ENCODE results near the gene LDLRAD3.

LDLRAD3 gene

DNA sequence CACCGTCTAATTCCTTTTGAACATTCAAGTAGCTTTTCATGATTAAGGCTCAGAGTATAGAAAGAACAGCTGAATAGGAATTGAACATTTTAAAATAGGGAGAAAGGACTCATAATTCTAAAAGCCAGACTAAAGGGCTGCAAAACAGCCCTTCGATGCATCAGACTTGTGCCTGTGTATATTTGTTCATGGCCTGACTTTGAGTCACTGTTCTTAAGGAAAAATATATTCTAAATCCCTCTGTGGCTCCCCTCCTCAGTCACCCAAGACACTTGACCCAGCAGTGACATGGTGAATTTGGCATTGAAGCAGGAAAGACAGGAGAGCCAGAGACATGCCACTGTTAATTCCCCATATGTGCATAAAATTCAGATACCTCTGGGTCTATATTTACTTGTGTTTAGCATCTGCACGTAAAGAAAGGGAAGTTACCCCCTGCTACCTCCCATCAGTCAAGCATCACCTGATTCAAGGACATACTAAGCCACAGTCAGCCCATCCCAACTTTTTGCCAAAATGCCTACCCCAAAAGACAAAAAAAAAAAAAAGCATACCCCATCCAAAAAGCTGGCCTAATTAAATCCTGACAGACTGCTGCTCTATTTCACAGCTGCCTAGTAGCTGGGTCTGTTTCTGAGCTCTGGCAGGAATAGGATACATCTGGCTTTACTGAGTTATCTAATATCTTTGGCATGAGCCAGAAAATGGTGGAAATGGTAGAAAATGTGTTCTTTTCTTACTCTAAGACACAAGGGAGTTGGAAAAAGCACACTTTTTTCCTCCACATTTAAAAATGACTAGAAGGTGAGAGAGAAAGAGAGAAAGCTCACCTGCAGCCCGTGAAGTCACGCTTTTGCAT is 251.9 kb downstream of the LDLRAD3 start:
- in situ Hi-C loops (cut with MboI; ENCODE audit: low pct_unique_long_range_greater_than_20kb, low sequenced_read_pairs), result no loop called here
- no peak for DNase-seq

DNA sequence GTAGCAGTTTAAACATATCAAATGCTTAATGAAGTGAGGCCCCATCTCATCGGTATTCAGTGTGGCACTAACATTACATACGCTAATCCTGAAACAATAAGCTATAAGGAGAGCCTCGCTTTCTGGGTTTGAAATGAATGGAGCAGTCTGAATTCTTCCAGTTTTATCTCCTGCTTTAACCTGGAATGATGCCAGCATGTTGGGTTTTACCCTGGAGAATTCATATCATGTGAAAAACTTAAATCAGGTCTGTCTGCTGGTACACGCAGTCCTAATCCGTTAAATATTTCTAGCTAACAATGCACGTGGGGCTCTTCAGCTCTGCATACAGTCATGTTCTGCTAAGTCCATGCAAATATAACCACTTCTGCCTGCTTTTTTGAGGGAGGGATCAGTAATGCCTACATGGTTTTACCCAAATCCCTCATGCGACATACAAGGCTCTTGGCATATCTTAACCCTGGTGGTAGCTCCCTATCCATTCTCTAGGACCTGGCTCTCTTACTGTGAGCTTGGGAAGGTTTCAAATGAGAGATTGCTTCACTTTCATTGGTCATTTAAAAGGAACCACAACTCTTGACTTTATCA is 252.6 kb downstream of the LDLRAD3 start:
- in situ Hi-C loops (cut with MboI; ENCODE audit: low pct_unique_long_range_greater_than_20kb, low sequenced_read_pairs), result no loop called here
- no peak for DNase-seq

DNA sequence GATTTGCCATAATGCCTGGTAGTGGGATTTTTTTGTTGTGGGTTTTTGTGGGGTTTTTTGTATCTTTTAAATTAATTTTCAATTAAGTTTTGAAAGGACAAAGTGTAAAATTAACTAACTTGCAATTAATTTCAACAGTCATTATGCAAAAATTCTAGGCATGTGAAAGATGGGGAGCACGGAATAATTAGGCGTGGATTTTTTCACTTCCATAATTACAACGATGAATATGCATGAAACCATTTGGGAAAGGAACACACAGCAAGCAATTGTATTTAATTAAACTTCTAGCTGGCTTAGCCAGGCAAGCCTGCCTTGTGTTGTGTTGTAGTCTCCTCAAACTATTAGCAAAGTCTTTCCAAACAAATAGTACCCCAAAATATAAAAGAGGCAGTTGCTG is 257.5 kb downstream of the LDLRAD3 start:
- in situ Hi-C loops (cut with MboI; ENCODE audit: low pct_unique_long_range_greater_than_20kb, low sequenced_read_pairs), result no loop called here
- no peak for DNase-seq

DNA sequence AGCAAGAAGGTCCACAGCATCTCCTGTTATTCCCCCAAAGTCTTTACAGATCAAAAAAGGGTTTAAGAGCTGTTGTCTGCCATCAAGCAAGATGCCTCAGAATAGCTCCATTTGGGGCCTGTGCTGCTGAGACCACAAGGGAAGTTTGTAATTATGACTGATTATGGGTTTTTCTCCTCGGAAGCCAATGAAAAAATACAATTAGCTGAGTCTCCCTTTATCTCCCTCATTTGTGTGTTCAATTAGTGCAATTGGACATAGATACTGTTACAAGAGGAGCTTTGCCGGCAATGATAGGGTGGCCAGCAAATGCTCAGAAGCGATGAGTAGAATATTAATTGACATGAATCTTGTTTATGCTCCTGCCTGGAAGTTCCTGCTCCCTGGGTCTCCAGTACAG is 261.7 kb downstream of the LDLRAD3 start:
- no peak for DNase-seq
- in situ Hi-C loops (cut with MboI; ENCODE audit: low pct_unique_long_range_greater_than_20kb, low sequenced_read_pairs), result no loop called here

DNA sequence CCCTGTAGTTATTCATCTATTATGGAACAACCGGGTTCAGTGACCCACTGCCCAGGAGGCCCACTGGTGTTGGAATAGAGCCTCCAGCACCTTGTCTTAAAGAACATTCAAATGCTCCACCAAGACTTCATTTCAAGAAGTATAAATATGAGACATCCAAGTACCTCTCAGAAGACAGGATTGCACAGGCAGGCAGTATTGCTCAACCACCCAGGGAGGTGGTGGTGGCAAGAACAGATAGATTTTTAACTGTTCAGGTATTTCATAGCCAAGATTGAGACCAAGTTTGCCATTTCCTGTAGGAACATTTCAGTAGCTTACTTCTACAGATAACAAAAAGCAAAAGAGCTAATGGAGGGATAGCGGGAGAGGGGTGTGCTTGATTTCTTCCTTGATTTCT is 266.7 kb downstream of the LDLRAD3 start:
- DNase-seq, result no peak
- in situ Hi-C loops (cut with MboI; ENCODE audit: low pct_unique_long_range_greater_than_20kb, low sequenced_read_pairs), result no loop called here

DNA sequence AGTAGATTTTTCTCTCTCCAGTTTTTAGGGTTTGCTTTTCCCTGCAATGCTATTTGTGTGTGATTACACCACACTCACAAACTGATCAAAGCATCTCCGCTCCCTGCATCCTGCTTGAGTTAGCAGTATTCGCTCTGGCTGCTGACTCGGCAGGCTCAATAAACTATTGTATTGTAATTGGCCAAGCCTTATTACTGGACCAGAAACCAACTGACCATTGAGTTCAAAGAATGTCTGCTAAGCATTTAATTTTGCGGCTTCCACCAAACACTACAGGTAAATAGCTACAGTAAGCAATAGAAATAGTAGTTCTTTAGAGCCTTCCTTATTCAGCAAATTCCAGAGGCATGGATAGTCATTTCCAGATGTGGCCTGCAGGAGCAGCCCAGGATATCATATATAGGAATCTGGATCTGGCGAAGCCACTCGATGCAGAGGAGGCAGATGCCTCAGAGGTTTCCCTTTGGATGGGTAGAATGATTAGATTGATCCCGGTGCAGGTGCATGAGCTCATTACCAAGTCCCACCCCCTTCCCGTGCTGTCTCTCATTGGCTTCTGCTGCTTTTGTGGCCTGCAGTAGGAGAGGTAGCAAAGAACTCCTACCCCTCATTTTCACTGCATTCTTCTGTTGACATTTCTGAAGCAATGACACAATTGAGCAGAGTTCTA is 268.0 kb downstream of the LDLRAD3 start:
- DNase-seq, result no peak
- in situ Hi-C loops (cut with MboI; ENCODE audit: low pct_unique_long_range_greater_than_20kb, low sequenced_read_pairs), result no loop called here

DNA sequence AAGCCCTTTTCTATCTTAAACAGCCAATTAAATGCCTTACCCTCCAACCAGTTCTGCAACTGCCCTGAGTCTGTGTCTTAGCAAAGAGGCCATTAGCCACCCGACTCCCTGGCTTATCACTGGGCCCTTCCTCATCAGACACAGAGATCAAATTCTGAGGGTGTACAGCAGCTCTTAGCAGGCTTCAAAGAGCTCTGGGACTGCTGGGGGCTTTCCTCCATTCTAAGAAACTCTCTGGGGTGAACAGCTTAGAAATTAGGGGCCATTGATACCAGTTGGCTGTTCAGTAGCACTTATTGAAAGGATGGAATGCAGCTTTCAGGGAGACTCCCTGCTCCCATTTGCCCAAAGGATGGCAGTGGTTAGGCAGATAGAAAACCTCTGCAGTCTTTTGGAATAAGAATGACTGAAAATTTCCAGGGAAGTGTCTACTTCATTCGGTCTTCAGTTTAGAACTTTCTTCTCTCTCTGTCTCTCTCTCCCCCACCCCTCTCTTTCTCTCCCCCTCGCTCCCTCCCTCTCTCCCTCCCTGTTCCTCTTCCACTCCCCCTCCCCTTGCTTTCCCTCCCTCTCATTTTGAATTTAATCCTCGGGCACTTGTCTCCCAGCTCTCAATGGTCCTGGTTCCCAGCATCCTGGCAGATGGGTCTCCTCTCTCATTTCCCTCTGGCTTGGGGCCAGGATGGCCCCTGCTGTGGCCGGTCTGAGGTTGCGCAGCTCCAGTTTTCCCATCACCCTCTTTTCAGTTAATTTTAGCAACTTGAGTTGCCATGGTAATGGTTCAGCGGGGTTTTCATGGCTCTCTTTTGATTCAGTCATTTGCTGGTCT is 268.9 kb downstream of the LDLRAD3 start:
- no peak for DNase-seq
- in situ Hi-C loops (cut with MboI; ENCODE audit: low pct_unique_long_range_greater_than_20kb, low sequenced_read_pairs), result no loop called here

DNA sequence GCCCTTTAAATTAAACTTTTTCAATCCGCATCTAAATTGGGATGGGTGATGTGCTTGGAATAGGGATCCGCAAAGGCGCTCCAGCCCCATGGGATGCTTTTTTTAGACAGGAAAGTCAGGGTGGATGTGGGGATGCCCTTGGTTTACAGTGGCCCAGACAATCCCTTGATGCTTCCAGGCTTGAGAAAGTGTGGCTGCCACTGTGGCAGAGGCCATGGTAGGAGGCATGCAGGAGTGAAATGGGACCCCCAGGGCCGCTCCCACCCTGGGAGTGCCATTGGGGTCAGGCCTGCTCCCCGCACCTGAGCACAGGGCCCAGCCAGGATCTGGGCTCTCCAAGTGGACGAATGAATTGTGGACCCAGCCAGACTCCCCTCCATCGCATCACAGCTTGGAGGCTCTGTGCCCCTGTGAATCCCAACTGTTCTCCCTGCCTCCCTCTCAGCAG is 269.6 kb downstream of the LDLRAD3 start:
- in situ Hi-C loops (cut with MboI; ENCODE audit: low pct_unique_long_range_greater_than_20kb, low sequenced_read_pairs), result no loop called here
- no peak for DNase-seq

DNA sequence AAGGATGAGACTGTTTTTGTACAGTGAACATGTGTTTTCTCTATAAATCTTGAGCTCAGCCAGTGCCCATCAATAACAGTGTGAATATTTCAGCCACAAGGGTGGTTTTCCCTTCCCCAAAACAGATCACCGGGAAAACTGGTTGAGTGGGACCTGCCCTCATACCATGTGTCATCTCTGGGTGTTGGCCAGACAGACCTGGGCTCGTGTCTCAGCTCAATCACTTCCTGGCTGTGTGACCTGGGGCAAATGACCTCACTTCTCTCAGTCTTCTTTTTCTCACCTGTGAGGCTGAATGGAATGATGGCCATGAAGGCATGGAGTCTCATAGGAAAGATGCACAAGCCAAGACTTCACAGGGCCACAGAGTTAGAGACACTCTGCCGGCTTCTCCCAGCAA is 270.6 kb downstream of the LDLRAD3 start:
- in situ Hi-C loops (cut with MboI; ENCODE audit: low pct_unique_long_range_greater_than_20kb, low sequenced_read_pairs), result no loop called here
- no peak for DNase-seq

DNA sequence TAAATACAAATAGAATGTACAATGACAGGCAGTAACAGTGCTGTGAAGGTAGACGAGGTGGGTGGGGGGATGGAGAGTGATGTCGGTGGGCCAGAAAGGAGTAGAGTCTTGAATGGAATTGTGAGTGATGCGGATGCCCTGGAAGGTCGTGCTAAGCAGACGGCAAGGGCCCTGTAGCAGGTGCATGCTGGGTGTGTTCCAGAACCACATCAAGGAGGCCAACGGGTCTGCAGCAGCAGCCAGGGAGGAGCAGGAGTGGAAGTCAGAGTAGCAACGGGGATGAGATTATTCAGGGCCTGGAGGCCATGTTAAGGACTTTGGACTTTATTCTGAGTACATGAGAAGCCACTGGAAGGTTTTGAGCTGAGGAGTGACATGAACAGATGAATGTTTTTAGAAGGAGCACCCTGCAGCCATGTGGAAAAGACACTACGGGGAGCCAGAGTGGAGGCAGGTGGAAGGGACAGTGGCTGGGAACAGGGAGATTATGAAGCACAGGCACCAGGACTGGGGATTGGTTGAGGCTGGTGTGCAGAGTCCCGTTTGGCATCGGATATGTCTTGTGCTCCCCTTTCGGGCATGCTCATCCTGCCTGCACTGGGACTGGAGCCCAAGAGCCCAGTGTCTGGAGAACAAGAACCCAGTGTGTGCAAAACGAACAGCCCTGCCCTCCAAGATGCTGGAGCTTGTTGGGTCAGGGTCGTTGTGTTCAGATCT is 271.3 kb downstream of the LDLRAD3 start:
- in situ Hi-C loops (cut with MboI; ENCODE audit: low pct_unique_long_range_greater_than_20kb, low sequenced_read_pairs), result no loop called here

DNA sequence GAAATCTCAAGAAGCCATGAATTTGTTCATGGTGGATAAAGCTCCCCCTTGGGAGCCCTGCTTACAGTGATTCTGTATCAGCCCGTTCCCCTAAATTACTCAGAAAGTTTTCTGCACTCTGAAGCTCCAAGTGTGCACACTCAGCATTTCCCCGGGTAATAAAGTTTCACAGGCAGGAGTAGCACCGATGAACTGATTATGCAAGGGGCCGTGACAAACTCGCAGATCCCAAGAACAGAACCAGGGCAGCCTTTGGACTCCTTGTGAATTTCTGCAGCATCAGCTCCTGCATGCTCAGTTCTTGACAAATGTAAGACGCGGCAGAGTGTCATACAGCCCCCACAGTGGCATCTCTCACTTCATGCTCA is 271.8 kb downstream of the LDLRAD3 start:
- DNase-seq, result no peak
- in situ Hi-C loops (cut with MboI; ENCODE audit: low pct_unique_long_range_greater_than_20kb, low sequenced_read_pairs), result no loop called here

More for the DNA sequence above, 271.3 kb downstream of the LDLRAD3 start:
- no peak for DNase-seq

DNA sequence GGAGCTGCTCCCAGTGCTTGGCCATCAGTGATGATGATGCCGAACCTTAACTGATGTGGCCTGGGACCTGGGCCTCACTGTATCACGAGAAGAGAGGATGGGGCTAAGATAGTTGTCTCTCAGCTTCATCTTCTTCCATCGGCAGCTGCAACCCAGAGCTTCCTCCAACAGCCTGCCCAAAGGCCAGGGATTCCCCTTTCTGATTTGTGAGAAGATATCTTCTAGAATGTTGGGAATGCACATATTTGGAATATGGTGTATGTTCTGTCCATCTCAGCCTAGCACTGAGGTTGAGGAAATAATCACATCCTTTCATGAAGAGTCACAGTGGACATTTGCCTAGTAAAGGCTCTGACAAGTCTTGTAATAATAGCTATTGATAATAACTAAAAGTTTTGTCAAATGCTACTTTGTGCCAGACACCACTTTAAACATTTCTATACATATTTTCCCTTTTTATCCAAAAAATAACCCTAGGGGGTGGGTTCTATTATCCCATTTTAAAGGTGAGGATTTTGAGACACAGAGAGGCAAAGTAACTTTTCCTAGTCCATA is 272.3 kb downstream of the LDLRAD3 start:
- DNase-seq, result no peak
- in situ Hi-C loops (cut with MboI; ENCODE audit: low pct_unique_long_range_greater_than_20kb, low sequenced_read_pairs), result no loop called here

DNA sequence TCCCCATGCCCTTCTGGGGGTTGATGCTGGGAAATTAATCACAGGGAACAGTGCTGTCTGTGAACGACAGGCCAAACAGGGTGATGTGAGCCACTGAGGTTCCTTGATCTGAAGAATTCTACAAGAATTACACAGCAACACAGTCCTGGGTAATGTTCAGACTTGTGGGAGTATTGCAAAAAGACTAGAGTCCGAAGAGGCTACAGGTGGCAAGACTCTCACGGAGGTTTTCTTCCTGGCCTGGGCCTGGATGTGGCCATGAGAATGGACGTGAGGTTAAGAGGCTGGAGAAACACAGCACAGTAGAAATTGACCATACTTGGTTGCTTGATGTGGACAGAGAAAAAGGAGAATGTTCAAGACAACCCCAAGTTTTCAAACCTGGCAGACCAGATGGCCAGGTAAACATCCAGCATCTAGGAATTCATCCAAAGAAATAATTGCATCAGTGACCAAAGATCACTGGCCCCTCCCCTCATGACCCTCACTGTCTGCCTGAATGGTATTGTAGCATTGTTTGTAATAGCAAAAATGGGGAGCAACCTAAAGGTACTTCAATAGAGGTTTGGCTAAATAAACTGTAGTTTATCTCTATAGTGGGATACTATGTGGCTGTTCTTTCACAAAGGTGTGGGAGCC is 274.5 kb downstream of the LDLRAD3 start:
- no peak for DNase-seq
- in situ Hi-C loops (cut with MboI; ENCODE audit: low pct_unique_long_range_greater_than_20kb, low sequenced_read_pairs), result no loop called here

DNA sequence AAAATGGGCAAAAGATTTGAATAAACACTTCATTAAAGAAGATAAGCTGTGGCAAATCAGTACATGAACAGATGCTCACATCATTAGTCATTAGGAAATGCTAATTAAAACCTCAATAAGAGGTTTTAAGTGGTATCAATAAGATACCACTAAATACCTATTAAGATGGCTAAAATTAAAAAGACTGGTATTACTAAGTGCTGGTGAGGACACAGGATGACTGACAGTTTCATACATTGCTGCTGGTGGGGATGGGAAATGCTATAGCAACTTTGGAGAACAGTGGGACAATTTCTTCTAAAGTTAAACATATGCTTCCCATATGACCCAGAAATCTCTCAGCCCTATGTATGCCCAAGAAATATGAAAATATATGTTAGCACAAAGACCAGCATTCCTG is 276.1 kb downstream of the LDLRAD3 start:
- in situ Hi-C loops (cut with MboI; ENCODE audit: low pct_unique_long_range_greater_than_20kb, low sequenced_read_pairs), result no loop called here
- no peak for DNase-seq

DNA sequence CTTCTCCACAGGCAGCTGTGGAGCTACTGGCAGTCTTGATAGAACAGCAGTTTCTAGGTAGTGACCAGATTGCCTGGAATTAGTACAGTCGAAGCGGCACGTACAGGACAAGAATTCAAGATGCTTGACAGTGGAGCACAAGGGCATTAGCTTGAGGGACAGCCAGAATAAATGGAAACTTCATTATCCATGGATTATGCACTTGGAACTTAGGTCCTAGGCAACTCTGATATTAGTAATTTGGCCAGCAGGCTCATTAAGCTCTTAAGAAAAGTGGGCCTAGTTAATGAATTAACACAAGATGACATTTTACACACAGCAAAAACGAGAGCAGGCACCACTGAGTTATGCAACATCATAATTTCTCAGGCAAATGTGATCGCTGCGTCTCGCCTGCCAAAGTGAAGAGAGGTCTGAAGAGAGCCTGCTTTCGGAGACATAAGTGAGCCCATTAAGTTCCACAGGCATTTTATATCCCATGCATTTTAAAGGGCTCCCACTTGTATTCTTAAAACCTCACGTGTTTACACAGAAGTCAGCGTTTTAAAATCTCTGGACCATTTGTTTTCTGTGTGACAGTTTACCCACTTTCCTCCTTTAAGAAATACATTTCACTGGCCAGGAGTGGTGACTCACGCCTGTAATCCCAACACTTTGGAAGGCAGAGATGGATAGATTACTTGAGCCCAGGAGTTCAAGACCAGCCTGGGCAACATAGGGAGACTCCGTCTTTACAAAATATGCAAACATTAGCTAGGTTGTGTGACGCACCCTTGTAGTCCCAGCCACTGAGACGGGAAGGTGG is 279.2 kb downstream of the LDLRAD3 start:
- no peak for DNase-seq
- in situ Hi-C loops (cut with MboI; ENCODE audit: low pct_unique_long_range_greater_than_20kb, low sequenced_read_pairs), result no loop called here

DNA sequence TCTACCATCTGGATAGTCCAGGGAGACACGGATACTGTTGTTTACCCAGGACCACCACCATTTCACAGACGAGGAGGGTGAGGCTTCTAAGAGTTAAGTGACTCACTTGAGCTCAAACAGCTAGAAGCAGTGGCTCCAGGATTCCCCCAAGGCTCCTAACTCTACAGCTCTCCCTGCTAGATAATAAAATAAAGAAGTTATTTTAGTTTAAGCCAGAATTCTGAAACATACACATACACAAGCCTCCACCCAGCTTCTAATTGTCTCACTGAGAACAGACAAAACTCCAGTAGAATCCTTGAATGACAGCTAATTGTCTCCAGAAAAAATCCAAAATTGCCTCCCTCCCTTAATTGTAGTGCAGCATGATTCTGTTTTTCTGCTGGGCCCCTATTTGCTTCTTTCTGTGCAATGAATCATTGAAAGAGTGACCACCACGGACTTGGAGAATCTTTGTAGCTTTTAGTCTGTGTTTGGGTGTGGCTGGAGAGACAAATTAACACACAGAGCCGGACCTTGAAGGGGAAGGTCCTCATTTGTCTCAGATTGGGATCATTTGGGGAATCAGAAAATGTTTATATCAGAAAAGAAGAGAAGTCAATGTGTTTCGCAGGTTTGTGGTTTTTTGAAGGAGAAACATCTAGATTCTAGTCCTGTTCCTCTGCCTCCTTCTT is 280.5 kb downstream of the LDLRAD3 start:
- in situ Hi-C loops (cut with MboI; ENCODE audit: low pct_unique_long_range_greater_than_20kb, low sequenced_read_pairs), result no loop called here
- DNase-seq, result no peak

DNA sequence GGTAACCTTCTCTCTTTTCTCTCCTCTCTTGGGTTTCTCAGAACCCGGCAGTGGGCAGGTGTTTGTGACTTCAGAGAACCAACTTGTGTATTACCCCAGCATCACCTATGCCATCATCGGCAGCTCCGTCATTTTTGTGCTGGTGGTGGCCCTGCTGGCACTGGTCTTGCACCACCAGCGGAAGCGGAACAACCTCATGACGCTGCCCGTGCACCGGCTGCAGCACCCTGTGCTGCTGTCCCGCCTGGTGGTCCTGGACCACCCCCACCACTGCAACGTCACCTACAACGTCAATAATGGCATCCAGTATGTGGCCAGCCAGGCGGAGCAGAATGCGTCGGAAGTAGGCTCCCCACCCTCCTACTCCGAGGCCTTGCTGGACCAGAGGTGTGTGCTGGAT is 283.2 kb downstream of the LDLRAD3 start:
- in situ Hi-C loops (cut with MboI; ENCODE audit: low pct_unique_long_range_greater_than_20kb, low sequenced_read_pairs), result no loop called here
- no peak for DNase-seq

All from KBM-7 (cell line).